ENCODE results near the gene SPATA21. TPM values are rescaled to one million over a fixed set of nuclear protein-coding genes. Genes with fewer than 3 reads are reported as not detected.

SPATA21 gene
- total and polyA plus RNA-seq, 4 donors, result 0.08 to 0.42 TPM; not detected in 2

DNA sequence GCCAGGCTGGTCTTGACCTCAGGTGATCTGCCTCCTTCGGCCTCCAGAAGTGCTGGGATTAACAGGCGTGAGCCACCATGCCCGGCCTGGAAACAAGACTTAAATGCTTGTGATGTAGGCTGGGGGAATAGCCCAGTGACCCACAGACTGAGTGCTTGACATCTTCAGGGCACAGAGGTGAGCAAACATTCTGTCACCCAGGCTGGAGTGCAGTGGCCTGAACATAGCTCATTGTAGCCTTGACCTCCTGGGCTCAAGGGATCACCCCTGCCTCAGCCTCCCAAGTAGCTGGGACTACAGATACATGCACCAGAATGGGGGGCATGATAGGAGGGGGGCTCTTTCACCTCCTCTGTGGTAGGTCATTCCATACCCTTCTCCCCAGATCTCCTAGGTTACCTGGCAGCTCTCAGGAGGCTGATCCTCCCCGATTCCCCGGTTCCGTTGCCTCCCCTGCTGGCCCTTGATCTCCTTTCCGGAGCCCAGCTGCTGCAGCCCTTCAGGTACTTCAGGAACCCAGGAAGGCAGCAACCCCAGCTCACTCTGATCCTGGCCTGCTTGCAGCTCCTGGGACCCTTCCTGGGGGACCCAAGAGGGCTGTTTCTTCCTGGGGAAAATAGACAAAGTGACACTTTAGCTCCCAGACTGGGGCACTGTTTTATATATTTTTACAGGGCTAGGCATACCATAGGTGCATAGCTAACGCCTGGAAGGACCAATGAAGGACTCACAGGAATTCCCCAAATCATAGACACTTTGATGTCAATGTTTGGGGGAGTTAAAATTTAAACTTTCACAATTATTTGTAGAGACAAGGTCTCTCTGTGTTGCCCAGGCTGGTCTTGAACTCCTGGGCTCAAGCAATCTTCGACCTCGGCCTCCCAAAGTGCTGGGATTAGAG, 11.8 kb downstream of the SPATA21 start:
- no peak for DNase-seq (ENCODE audit: low spot score)
- H3K4me1 ChIP-seq (ENCODE audit: control insufficient read depth in 4 of 4, insufficient read depth in 4 of 4, low read length in 3 of 4), result peaks cover 0 to 7% (median 0%) of the 10 kb centered on the region in 4 donors
- no peak overlapping the region for H3K9ac ChIP-seq (ENCODE audit: low read depth in 1 of 2, low read length in 2 of 2)
- H3K4me3 ChIP-seq (ENCODE audit: low read depth in 1 of 3, low read length in 3 of 3), result no peak overlapping the region
- H3K27me3 ChIP-seq (ENCODE audit: control insufficient read depth in 4 of 4, insufficient read depth in 4 of 4, low read length in 3 of 4), result no peaks in the 10 kb centered on the region
- TF ChIP-seq TAF1 (conservative IDR thresholded peaks at IDR 0.05), result no peak
- TF ChIP-seq RXRA (IDR thresholded peaks at IDR 0.05), result peak in 1 of 2 donors; percentile 45
- no peak for TF ChIP-seq EGR1 (IDR thresholded peaks at IDR 0.05; ENCODE audit: low read depth in 2 of 2)
- TF ChIP-seq, protein P1, sequence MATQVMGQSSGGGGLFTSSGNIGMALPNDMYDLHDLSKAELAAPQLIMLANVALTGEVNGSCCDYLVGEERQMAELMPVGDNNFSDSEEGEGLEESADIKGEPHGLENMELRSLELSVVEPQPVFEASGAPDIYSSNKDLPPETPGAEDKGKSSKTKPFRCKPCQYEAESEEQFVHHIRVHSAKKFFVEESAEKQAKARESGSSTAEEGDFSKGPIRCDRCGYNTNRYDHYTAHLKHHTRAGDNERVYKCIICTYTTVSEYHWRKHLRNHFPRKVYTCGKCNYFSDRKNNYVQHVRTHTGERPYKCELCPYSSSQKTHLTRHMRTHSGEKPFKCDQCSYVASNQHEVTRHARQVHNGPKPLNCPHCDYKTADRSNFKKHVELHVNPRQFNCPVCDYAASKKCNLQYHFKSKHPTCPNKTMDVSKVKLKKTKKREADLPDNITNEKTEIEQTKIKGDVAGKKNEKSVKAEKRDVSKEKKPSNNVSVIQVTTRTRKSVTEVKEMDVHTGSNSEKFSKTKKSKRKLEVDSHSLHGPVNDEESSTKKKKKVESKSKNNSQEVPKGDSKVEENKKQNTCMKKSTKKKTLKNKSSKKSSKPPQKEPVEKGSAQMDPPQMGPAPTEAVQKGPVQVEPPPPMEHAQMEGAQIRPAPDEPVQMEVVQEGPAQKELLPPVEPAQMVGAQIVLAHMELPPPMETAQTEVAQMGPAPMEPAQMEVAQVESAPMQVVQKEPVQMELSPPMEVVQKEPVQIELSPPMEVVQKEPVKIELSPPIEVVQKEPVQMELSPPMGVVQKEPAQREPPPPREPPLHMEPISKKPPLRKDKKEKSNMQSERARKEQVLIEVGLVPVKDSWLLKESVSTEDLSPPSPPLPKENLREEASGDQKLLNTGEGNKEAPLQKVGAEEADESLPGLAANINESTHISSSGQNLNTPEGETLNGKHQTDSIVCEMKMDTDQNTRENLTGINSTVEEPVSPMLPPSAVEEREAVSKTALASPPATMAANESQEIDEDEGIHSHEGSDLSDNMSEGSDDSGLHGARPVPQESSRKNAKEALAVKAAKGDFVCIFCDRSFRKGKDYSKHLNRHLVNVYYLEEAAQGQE (IDR thresholded peaks at IDR 0.05), result no peak
- no peak for TF ChIP-seq FOXA1 (IDR thresholded peaks at IDR 0.05)
- peak in 1 of 2 donors; percentile 45 for TF ChIP-seq HNF4A (conservative IDR thresholded peaks at IDR 0.05)
- no peak for TF ChIP-seq SP1 (IDR thresholded peaks at IDR 0.05)
- no peak for TF ChIP-seq YY1 (IDR thresholded peaks at IDR 0.05)
- TF ChIP-seq HNF4G (IDR thresholded peaks at IDR 0.05), result no peak
- TF ChIP-seq FOXA2 (IDR thresholded peaks at IDR 0.05), result no peak
- TF ChIP-seq, protein P2, sequence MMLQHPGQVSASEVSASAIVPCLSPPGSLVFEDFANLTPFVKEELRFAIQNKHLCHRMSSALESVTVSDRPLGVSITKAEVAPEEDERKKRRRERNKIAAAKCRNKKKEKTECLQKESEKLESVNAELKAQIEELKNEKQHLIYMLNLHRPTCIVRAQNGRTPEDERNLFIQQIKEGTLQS (IDR thresholded peaks at IDR 0.05), result no peak
- TF ChIP-seq, protein P3, sequence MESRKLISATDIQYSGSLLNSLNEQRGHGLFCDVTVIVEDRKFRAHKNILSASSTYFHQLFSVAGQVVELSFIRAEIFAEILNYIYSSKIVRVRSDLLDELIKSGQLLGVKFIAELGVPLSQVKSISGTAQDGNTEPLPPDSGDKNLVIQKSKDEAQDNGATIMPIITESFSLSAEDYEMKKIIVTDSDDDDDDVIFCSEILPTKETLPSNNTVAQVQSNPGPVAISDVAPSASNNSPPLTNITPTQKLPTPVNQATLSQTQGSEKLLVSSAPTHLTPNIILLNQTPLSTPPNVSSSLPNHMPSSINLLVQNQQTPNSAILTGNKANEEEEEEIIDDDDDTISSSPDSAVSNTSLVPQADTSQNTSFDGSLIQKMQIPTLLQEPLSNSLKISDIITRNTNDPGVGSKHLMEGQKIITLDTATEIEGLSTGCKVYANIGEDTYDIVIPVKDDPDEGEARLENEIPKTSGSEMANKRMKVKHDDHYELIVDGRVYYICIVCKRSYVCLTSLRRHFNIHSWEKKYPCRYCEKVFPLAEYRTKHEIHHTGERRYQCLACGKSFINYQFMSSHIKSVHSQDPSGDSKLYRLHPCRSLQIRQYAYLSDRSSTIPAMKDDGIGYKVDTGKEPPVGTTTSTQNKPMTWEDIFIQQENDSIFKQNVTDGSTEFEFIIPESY (IDR thresholded peaks at IDR 0.05), result no peak
- TF ChIP-seq, protein P4, sequence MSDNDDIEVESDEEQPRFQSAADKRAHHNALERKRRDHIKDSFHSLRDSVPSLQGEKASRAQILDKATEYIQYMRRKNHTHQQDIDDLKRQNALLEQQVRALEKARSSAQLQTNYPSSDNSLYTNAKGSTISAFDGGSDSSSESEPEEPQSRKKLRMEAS (IDR thresholded peaks at IDR 0.05), result no peak
- TF ChIP-seq NR2F2 (IDR thresholded peaks at IDR 0.05), result no peak
- TF ChIP-seq, protein P5, sequence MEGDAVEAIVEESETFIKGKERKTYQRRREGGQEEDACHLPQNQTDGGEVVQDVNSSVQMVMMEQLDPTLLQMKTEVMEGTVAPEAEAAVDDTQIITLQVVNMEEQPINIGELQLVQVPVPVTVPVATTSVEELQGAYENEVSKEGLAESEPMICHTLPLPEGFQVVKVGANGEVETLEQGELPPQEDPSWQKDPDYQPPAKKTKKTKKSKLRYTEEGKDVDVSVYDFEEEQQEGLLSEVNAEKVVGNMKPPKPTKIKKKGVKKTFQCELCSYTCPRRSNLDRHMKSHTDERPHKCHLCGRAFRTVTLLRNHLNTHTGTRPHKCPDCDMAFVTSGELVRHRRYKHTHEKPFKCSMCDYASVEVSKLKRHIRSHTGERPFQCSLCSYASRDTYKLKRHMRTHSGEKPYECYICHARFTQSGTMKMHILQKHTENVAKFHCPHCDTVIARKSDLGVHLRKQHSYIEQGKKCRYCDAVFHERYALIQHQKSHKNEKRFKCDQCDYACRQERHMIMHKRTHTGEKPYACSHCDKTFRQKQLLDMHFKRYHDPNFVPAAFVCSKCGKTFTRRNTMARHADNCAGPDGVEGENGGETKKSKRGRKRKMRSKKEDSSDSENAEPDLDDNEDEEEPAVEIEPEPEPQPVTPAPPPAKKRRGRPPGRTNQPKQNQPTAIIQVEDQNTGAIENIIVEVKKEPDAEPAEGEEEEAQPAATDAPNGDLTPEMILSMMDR (IDR thresholded peaks at IDR 0.05; ENCODE audit: low read depth, low read length, missing input control), result no peak
- H3K27ac ChIP-seq (ENCODE audit: low read depth in 1 of 2, low read length in 2 of 2), result no peak overlapping the region
- no peaks in the 10 kb centered on the region for H3K36me3 ChIP-seq (ENCODE audit: control insufficient read depth in 4 of 4, insufficient read depth in 3 of 4, low read depth in 1 of 4, low read length in 3 of 4)
- WGBS, result 68% methylated on average over 10 of the region's 10 CpGs
- no peaks in the 10 kb centered on the region for H3K9me3 ChIP-seq (ENCODE audit: control insufficient read depth in 4 of 4, low read length in 3 of 4)
